Posterior cingulate gyrus (tissue), 11 donors: ENCODE data around the gene USP17L29.
A peak's percentile ranks its signal among the peaks of the same experiment; 100 is the strongest.
"Not testable (repeated sequence)": the region's sequence is repeated elsewhere in the genome, so short reads cannot be mapped to it uniquely, and the experiment has no call there.

Experiments used
- DNase-seq, 10 donors: peaks; one replicate each; pipeline versions ENCODE4 v3.0.0 to v3.0.0-alpha.2; 2020 to 2021; ENCODE audit warnings: mixed read lengths in 3 of 10
- intact Hi-C: fragments of 100-400 bp; cut with DNase I; formaldehyde crosslinking; loops from one replicate; pipeline ENCODE4 v1.15.1; 2023

The USP17L29 gene, protein sequence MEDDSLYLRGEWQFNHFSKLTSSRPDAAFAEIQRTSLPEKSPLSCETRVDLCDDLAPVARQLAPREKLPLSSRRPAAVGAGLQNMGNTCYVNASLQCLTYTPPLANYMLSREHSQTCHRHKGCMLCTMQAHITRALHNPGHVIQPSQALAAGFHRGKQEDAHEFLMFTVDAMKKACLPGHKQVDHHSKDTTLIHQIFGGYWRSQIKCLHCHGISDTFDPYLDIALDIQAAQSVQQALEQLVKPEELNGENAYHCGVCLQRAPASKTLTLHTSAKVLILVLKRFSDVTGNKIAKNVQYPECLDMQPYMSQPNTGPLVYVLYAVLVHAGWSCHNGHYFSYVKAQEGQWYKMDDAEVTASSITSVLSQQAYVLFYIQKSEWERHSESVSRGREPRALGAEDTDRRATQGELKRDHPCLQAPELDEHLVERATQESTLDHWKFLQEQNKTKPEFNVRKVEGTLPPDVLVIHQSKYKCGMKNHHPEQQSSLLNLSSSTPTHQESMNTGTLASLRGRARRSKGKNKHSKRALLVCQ

DNA sequence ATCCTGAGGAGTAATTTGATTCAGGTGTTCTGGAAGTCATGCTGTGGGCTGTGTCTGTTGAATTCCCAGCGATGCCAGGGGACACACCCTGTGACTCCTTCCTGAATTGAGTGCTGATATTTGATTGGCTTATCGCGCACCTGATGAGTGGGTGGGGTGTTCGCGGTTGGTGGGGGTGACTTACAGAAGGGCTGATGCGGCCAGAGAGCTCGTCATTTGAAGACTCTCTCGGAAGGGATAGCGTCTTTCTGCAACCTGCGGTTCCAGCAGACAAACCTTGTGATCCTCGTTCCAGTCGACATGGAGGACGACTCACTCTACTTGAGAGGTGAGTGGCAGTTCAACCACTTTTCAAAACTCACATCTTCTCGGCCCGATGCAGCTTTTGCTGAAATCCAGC lies at the start of gene USP17L29:
Gene USP17L29 (plus strand): TSS at position 301 of the 400 bp plus-strand sequence. CDS start 0 bp downstream, at position 301.
- DNase-seq: not testable (repeated sequence)

DNA sequence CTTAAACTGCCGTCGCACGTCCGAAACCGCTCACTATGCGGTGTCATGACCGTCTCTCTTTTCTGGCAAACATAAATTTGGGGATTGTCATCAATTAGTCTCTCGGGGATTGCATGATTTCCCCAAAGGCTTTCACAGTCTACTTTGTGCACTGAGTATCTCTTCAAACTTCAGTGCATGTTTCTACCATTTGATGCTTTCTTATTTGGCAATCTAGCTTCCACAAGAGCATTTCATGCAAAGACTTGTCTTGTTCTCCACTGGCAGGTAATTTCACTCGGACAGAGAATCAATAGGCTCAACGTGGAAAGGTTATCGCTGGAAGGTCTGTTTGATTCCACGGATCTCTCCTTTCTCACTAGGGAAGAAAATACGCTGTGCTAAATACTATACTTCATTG lies 29.2 kb upstream of the USP17L29 start:
- intact Hi-C loops, DNase-seq: not testable (repeated sequence)

More for the DNA sequence above, at the start of gene USP17L29:
- intact Hi-C loops: not testable (repeated sequence)

DNA sequence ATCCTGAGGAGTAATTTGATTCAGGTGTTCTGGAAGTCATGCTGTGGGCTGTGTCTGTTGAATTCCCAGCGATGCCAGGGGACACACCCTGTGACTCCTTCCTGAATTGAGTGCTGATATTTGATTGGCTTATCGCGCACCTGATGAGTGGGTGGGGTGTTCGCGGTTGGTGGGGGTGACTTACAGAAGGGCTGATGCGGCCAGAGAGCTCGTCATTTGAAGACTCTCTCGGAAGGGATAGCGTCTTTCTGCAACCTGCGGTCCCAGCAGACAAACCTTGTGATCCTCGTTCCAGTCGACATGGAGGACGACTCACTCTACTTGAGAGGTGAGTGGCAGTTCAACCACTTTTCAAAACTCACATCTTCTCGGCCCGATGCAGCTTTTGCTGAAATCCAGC lies 28.6 kb upstream of the USP17L29 start, which contains the start of gene USP17L24:
Gene USP17L24 (plus strand): TSS at position 301 of the 400 bp plus-strand sequence. CDS start 0 bp downstream, at position 301.
- intact Hi-C loops, DNase-seq: not testable (repeated sequence)

DNA sequence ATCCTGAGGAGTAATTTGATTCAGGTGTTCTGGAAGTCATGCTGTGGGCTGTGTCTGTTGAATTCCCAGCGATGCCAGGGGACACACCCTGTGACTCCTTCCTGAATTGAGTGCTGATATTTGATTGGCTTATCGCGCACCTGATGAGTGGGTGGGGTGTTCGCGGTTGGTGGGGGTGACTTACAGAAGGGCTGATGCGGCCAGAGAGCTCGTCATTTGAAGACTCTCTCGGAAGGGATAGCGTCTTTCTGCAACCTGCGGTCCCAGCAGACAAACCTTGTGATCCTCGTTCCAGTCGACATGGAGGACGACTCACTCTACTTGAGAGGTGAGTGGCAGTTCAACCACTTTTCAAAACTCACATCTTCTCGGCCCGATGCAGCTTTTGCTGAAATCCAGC lies 23.8 kb upstream of the USP17L29 start, which contains the start of gene USP17L25:
Gene USP17L25 (plus strand): TSS at position 301 of the 400 bp plus-strand sequence. CDS start 0 bp downstream, at position 301.
- intact Hi-C loops, DNase-seq: not testable (repeated sequence)

DNA sequence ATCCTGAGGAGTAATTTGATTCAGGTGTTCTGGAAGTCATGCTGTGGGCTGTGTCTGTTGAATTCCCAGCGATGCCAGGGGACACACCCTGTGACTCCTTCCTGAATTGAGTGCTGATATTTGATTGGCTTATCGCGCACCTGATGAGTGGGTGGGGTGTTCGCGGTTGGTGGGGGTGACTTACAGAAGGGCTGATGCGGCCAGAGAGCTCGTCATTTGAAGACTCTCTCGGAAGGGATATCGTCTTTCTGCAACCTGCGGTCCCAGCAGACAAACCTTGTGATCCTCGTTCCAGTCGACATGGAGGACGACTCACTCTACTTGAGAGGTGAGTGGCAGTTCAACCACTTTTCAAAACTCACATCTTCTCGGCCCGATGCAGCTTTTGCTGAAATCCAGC lies 19.1 kb upstream of the USP17L29 start, which contains the start of gene USP17L26:
Gene USP17L26 (plus strand): TSS at position 301 of the 400 bp plus-strand sequence. CDS start 0 bp downstream, at position 301.
- intact Hi-C loops, DNase-seq: not testable (repeated sequence)

DNA sequence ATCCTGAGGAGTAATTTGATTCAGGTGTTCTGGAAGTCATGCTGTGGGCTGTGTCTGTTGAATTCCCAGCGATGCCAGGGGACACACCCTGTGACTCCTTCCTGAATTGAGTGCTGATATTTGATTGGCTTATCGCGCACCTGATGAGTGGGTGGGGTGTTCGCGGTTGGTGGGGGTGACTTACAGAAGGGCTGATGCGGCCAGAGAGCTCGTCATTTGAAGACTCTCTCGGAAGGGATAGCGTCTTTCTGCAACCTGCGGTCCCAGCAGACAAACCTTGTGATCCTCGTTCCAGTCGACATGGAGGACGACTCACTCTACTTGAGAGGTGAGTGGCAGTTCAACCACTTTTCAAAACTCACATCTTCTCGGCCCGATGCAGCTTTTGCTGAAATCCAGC lies 14.3 kb upstream of the USP17L29 start, which contains the start of gene USP17L5:
Gene USP17L5 (plus strand): TSS at position 301 of the 400 bp plus-strand sequence. CDS start 0 bp downstream, at position 301.
- intact Hi-C loops, DNase-seq: not testable (repeated sequence)

DNA sequence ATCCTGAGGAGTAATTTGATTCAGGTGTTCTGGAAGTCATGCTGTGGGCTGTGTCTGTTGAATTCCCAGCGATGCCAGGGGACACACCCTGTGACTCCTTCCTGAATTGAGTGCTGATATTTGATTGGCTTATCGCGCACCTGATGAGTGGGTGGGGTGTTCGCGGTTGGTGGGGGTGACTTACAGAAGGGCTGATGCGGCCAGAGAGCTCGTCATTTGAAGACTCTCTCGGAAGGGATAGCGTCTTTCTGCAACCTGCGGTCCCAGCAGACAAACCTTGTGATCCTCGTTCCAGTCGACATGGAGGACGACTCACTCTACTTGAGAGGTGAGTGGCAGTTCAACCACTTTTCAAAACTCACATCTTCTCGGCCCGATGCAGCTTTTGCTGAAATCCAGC lies 9.6 kb upstream of the USP17L29 start, which contains the start of gene USP17L27:
Gene USP17L27 (plus strand): TSS at position 301 of the 400 bp plus-strand sequence. CDS start 0 bp downstream, at position 301.
- DNase-seq, intact Hi-C loops: not testable (repeated sequence)

DNA sequence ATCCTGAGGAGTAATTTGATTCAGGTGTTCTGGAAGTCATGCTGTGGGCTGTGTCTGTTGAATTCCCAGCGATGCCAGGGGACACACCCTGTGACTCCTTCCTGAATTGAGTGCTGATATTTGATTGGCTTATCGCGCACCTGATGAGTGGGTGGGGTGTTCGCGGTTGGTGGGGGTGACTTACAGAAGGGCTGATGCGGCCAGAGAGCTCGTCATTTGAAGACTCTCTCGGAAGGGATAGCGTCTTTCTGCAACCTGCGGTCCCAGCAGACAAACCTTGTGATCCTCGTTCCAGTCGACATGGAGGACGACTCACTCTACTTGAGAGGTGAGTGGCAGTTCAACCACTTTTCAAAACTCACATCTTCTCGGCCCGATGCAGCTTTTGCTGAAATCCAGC lies 4.8 kb upstream of the USP17L29 start, which contains the start of gene USP17L28:
Gene USP17L28 (plus strand): TSS at position 301 of the 400 bp plus-strand sequence. CDS start 0 bp downstream, at position 301.
- DNase-seq, intact Hi-C loops: not testable (repeated sequence)

DNA sequence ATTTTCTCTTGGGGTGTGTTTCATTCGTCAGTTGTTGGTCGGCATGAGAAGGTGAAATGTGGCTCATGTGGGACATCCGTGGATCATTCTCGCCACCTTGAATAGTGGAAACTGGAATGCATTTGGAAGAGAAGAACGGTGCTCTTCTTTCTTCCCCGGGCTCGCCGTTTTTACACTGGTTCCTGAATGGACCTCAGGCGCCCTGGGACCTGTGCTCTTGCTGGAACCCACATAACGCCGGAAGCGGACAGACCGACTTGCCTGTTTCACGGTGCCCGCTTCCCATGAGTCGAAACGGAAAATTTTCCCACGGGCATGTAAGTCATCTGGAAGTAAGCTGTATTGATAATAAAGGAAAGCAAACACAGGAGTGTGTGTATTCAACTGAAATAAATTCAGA lies 2.6 kb upstream of the USP17L29 start:
- intact Hi-C loops: not testable (repeated sequence)
- DNase-seq: peak in 2 of 10 donors; percentile 38 to 97

DNA sequence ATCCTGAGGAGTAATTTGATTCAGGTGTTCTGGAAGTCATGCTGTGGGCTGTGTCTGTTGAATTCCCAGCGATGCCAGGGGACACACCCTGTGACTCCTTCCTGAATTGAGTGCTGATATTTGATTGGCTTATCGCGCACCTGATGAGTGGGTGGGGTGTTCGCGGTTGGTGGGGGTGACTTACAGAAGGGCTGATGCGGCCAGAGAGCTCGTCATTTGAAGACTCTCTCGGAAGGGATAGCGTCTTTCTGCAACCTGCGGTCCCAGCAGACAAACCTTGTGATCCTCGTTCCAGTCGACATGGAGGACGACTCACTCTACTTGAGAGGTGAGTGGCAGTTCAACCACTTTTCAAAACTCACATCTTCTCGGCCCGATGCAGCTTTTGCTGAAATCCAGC lies 9.4 kb downstream of the USP17L29 start, which contains the start of gene USP17L30:
Gene USP17L30 (plus strand): TSS at position 301 of the 400 bp plus-strand sequence. CDS start 0 bp downstream, at position 301.
- DNase-seq, intact Hi-C loops: not testable (repeated sequence)

DNA sequence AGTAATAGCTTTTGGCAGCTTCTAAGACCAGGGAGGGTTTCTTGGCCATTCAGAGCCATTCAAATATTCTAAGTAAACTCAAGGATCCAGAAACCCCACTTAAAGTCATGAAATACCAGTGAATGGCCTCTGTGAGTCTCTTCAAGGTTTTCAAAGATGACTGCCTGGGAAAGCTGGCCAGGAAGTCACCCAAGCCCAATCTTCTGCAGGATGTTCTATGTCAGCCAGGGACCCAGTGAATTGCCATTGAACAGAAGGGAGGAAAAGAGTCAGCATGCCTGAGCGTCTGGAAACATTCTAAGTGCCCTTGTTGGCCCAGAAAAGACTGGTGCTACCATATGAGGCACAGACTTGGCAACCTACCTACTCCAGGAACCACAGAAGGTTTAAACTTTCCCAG lies 26.4 kb downstream of the USP17L29 start:
- intact Hi-C loops, DNase-seq: not testable (repeated sequence)

DNA sequence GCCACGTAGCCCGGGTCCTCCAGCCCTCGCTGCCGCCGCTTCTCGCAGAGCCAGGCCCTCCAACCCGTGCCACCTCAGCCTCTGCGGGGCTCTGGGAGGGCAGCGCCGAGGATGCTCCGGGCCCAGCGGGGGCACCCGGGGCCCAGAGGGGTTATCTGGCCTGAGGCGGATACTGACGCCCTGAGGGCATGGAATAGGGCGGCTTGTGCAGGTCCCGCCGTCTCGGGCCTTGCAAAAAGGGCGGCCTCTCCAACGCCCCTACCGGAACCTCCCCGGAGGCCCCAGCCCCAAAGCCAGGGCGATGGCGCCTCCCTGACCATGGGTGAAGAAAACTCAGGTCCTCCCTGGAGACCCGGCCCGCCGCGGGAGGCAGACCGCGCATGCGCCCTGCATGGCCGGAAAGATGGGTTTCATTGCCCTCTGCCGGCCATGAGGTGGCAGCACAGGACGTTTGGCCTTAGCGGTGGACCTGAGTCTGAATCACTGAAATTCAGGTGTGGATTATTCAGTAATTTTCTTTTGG lies 27.6 kb downstream of the USP17L29 start:
- DNase-seq: peak; percentile 32 to 92 (median 55)
- intact Hi-C loops: not testable (repeated sequence)

DNA sequence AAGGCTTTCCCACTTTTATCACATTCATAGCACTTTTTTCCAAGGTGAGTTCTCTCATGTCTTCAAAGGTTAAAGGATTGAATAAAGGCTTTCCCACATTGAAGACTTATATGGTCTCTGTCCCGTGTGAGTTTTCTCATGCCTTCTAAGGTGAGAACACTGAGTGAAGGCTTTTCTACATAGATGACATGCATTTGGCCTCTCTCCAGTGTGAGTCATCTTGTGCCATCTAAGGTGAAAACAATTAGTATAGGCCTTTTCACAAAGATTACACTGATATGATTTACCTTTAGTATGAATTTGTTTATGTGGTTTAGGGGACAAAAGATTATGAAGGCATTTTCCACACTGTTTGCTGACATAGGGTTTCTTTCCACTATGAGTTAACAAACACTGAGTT lies 30.7 kb downstream of the USP17L29 start:
- no peak for DNase-seq
- intact Hi-C loops: no loop called here

DNA sequence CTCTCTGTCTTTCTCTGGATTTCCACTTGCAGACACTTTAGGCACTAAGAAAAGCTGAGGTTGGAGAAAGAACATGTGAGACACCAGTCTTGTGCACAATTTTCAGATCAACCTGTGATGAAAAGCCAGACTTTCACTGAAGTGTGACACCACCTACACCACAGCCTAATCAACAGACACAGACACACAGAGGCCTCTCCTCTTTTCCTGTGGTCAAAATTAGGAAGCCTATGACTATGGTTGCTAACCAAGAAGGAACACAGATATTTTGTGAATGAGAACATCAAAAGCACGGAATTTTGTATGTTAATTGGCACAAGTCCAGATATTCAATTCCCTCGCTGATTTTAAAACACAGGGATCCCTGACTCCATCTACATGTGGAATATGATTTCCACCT lies 35.6 kb downstream of the USP17L29 start:
- DNase-seq, intact Hi-C loops: not testable (repeated sequence)
